Measurements from ENCODE around the gene OSTN.

DNA sequence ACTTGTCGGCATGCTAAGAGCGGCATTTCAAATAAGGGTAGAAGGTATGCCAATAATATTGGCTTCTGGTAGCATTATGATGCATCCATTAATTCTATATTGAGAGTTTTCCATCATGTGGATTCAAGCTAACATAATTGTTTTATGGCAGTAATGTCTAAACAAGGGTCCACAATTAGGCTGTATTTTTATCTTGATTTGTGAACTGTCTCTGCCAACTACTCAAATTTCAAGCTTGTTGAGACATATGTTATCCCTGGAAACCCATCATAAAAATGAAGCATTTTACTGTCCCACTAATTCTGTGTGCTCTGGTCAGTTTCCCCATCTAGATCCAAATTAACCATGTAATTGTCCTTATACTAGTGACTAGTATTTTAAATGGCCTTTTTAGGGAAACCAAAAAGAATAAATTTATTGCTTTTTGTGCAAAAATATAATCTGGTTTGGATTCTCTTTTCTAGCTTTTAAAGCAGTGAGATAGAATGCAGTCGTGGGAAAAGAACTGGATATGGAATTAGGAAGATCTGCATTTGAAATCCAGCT lies 1.2 kb upstream of the OSTN start:
- TF ChIP-seq, protein P1, sequence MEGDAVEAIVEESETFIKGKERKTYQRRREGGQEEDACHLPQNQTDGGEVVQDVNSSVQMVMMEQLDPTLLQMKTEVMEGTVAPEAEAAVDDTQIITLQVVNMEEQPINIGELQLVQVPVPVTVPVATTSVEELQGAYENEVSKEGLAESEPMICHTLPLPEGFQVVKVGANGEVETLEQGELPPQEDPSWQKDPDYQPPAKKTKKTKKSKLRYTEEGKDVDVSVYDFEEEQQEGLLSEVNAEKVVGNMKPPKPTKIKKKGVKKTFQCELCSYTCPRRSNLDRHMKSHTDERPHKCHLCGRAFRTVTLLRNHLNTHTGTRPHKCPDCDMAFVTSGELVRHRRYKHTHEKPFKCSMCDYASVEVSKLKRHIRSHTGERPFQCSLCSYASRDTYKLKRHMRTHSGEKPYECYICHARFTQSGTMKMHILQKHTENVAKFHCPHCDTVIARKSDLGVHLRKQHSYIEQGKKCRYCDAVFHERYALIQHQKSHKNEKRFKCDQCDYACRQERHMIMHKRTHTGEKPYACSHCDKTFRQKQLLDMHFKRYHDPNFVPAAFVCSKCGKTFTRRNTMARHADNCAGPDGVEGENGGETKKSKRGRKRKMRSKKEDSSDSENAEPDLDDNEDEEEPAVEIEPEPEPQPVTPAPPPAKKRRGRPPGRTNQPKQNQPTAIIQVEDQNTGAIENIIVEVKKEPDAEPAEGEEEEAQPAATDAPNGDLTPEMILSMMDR (IDR thresholded peaks at IDR 0.05 in 8 of 11, conservative IDR thresholded peaks at IDR 0.05 in 3 of 11): no peak
- no peak for TF ChIP-seq POLR2AphosphoS5 (IDR thresholded peaks at IDR 0.05)
- TF ChIP-seq POLR2A (IDR thresholded peaks at IDR 0.05): no peak

Measured in spleen (tissue), 7 donors.